Adrenal gland (tissue), 12 donors: Measurements from ENCODE around the gene KMT5C. TPM values are rescaled to one million over a fixed set of nuclear protein-coding genes. Genes with fewer than 3 reads are reported as not detected.

Experiments used
- DNase-seq, 7 donors: peaks; one replicate each; pipeline ENCODE4 v3.0.0-alpha.2; 2019 to 2020
- H3K27ac ChIP-seq, 5 donors: fragments of 200-600 bp; sonication (generic) in 4 of 5; 1 replicate in 3 of 5; 2 replicates in 2 of 5; pipeline versions ENCODE4 v1.5.1 to v1.8.0; 2016 to 2020; ENCODE audit warnings: mild to moderate bottlenecking in 1 of 5
- H3K27me3 ChIP-seq: fragments of 200-600 bp; 2 replicates; pipeline ENCODE4 v1.8.0; 2021
- H3K36me3 ChIP-seq, 2 donors: fragments of 200-600 bp; replicated peaks in 1 of 2; 1 replicate in 1 of 2; 2 replicates in 1 of 2; pipeline versions ENCODE4 v1.5.1 to v1.8.0; 2018 to 2022
- H3K4me1 ChIP-seq, 2 donors: fragments of 200-600 bp; replicated peaks in 1 of 2; 1 replicate in 1 of 2; 2 replicates in 1 of 2; pipeline versions ENCODE4 v1.5.1 to v1.8.0; 2018 to 2021
- H3K4me3 ChIP-seq, 4 donors: fragments of 200-600 bp; sonication (generic) in 3 of 4; one replicate each; pipeline ENCODE4 v1.5.1; 2016 to 2018
- H3K9me3 ChIP-seq, 3 donors: fragments of 200-600 bp; sonication (generic) in 1 of 3; replicated peaks in 1 of 3; 1 replicate in 2 of 3; 2 replicates in 1 of 3; pipeline versions ENCODE4 v1.5.1 to v1.8.0; 2016 to 2021
- CTCF ChIP-seq, 6 experiments: fragments of 450-650 bp in 4 of 6; fragments of 200-600 bp in 2 of 6; sonication (generic) in 1 of 6; IDR thresholded peaks; 1 replicate in 5 of 6; 2 replicates in 1 of 6; pipeline versions ENCODE4 v1.5.1 to v1.8.0; 2016 to 2021; ENCODE audit warnings: antibody characterized with exemption in 6 of 6, mild to moderate bottlenecking in 2 of 6, moderate library complexity in 1 of 6
- POLR2A ChIP-seq, 2 donors: fragments of 450-650 bp; IDR thresholded peaks; one replicate each; pipeline ENCODE4 v1.6.1; 2017; ENCODE audit warnings: antibody characterized with exemption in 2 of 2, mild to moderate bottlenecking in 2 of 2, moderate library complexity in 1 of 2
- WGBS, 4 donors: extraction: QIAGEN DNeasy Blood & Tissue Kit in 2 of 4; methylation state at CpG; one replicate each; pipeline versions ENCODE4 v1.1.5 to v1.1.7; 2013 to 2017; 5-methylcytosine and 5-hydroxymethylcytosine counted together
- intact Hi-C, 2 donors: fragments of 100-400 bp; cut with DNase I; formaldehyde crosslinking; loops; one replicate each; pipeline versions ENCODE4 v1.14.1 to v1.15.0; 2022 to 2023
- polyA plus RNA-seq, 3 donors: library from polyadenylated mRNA; stranded (reverse); fragments of 200-250 nt in 2 of 3; fragments of 350-450 nt in 1 of 3; fragmentation: Illumina TruSeq in 1 of 3; extraction: RNeasy Lipid Tissue Mini Kit (QIAGEN cat#74804) in 1 of 3; gene quantifications; one replicate each; pipeline ENCODE4 v1.2.3, GENCODE V29; 2013 to 2014
- total RNA-seq, 9 donors: library from RNA; depleted of rRNA in 4 of 9; stranded (reverse); fragments of >200 nt in 4 of 9; fragments of 120-200 nt in 1 of 9; fragmentation: NEBNext Ultra II Directional in 1 of 9; extraction: Animal tissue kit (Norgen Biotek cat#: 25700) in 1 of 9; gene quantifications; one replicate each; pipeline versions ENCODE4 v1.1.0 to v1.2.4, GENCODE V29; 2013 to 2023
- donor health status: healthy with polysubstance abuse.
- donor health status: Bipolar disorder and iron deficiency.
- donor health status: DM: yes; HTN: yes; CAD: no.
- donor health status: DM: no; HTN: no; CAD: no.
- donor health status: DM: no; HTN: no; CAD: no.
- donor health status: DM: yes; HTN: yes; CAD: no.

KMT5C gene
- total and polyA plus RNA-seq, 12 donors: 1.4 to 56.7 (median 15.4) TPM

GRCh38 chr19:55333870-55334269 lies 5.8 kb upstream of the KMT5C start:
- intact Hi-C loops: no loop called here
- Histone ChIP-seq H3K36me3 (no peaks in the 10 kb centered on the region), H3K4me3 (no peak overlapping the region), H3K4me1 (no peaks in the 10 kb centered on the region), H3K27ac (no peak overlapping the region), H3K9me3 (no peaks in the 10 kb centered on the region), H3K27me3 (peaks cover 3% of the 10 kb centered on the region)
- no peak for DNase-seq
- TF ChIP-seq CTCF (IDR thresholded peaks at IDR 0.05): no peak
- no peak for TF ChIP-seq POLR2A (IDR thresholded peaks at IDR 0.05)
- 78 to 83% (median 79%) methylated on average over 11 of the region's 11 CpGs for WGBS, 4 donors

- intact Hi-C loops: no loop called here
- H3K4me3 ChIP-seq: no peak overlapping the region
- no peaks in the 10 kb centered on the region for H3K36me3 ChIP-seq
- peaks cover 3% of the 10 kb centered on the region for H3K27me3 ChIP-seq
- no peaks in the 10 kb centered on the region for H3K9me3 ChIP-seq
- DNase-seq: no peak
- peaks cover 8 to 11% of the 10 kb centered on the region in 2 donors for H3K4me1 ChIP-seq
- no peak for TF ChIP-seq POLR2A (IDR thresholded peaks at IDR 0.05)
- WGBS, 4 donors: 71 to 83% (median 76%) methylated on average over 7 of the region's 7 CpGs
- H3K27ac ChIP-seq: no peak overlapping the region
Measured at GRCh38 chr19:55336101-55336500, 3.6 kb upstream of the KMT5C start.

- TF ChIP-seq POLR2A (IDR thresholded peaks at IDR 0.05): peak in 1 of 2 donors; percentile 89
- no peak for TF ChIP-seq CTCF (IDR thresholded peaks at IDR 0.05)
- Histone ChIP-seq H3K4me3 (peak overlapping the region; percentile 54 to 83 (median 68)), H3K36me3 (peaks cover 0 to 21% of the 10 kb centered on the region in 2 donors), H3K9me3 (no peaks in the 10 kb centered on the region), H3K4me1 (peaks cover 14 to 15% of the 10 kb centered on the region in 2 donors), H3K27me3 (no peaks in the 10 kb centered on the region), H3K27ac (peak overlapping the region in 4 of 5 donors; percentile 65 to 92 (median 73))
- peak in 5 of 7 donors; percentile 34 to 63 (median 53) for DNase-seq
- WGBS, 4 donors: 5 to 9% (median 5%) methylated on average over 15 to 41 of the region's 44 CpGs
- intact Hi-C loops: no loop called here
Measured at GRCh38 chr19:55339889-55340783, 460 bp downstream of the KMT5C start.

- Histone ChIP-seq H3K27ac (no peak overlapping the region), H3K4me1 (peaks cover 14 to 15% of the 10 kb centered on the region in 2 donors), H3K4me3 (peak overlapping the region; percentile 54 to 83 (median 68)), H3K9me3 (no peaks in the 10 kb centered on the region), H3K36me3 (peaks cover 0 to 21% of the 10 kb centered on the region in 2 donors), H3K27me3 (no peaks in the 10 kb centered on the region)
- TF ChIP-seq CTCF (IDR thresholded peaks at IDR 0.05): no peak
- no peak for TF ChIP-seq POLR2A (IDR thresholded peaks at IDR 0.05)
- intact Hi-C loops: no loop called here
- DNase-seq: peak in 2 of 7 donors; percentile 15 to 36
- WGBS, 4 donors: 1 to 4% (median 2%) methylated on average over 12 to 24 of the region's 24 CpGs
Measured at GRCh38 chr19:55340784-55341147, 1.1 kb downstream of the KMT5C start.
